ENCODE measurements around the gene RASL11B. TPM values are rescaled to one million over a fixed set of nuclear protein-coding genes. Genes with fewer than 3 reads are reported as not detected.

Gene RASL11B
- total RNA-seq, 3 donors from 2014 or later, result 3.1 to 4.9 TPM; not detected in 1

GRCh38 chr4:52836120-52836519 is 26.0 kb upstream of the RASL11B start:
- Histone ChIP-seq H3K36me3 (no peaks in the 10 kb centered on the region), H3K9me3 (no peaks in the 10 kb centered on the region), H3K4me1 (peaks cover 0 to 4% of the 10 kb centered on the region in 2 donors), H3K4me3 (no peak overlapping the region), H3K27me3 (no peaks in the 10 kb centered on the region), H3K27ac (no peak overlapping the region)
- DNase-seq (ENCODE audit: low spot score in 2 of 2), result no peak
- TF ChIP-seq POLR2A (IDR thresholded peaks at IDR 0.05) (no peak), CTCF (IDR thresholded peaks at IDR 0.05) (no peak), POLR2AphosphoS5 (IDR thresholded peaks at IDR 0.05) (no peak)
- intact Hi-C loops (cut with DNase I; ENCODE audit: low total_unique reads), result no loop called here

- TF ChIP-seq POLR2AphosphoS5 (IDR thresholded peaks at IDR 0.05) (no peak), POLR2A (IDR thresholded peaks at IDR 0.05) (no peak), CTCF (IDR thresholded peaks at IDR 0.05) (no peak)
- Histone ChIP-seq H3K36me3 (no peaks in the 10 kb centered on the region), H3K27ac (no peak overlapping the region), H3K4me1 (peaks cover 3 to 5% of the 10 kb centered on the region in 2 donors), H3K9me3 (no peaks in the 10 kb centered on the region), H3K27me3 (no peaks in the 10 kb centered on the region), H3K4me3 (no peak overlapping the region)
- DNase-seq (ENCODE audit: low spot score in 2 of 2), result no peak
- intact Hi-C loops (cut with DNase I; ENCODE audit: low total_unique reads), result no loop called here
Observed at GRCh38 chr4:52836678-52837077, 25.4 kb upstream of the RASL11B start.

- Histone ChIP-seq H3K27ac (peak overlapping the region; percentile 74 to 77), H3K9me3 (no peaks in the 10 kb centered on the region)
- no peak for TF ChIP-seq CTCF (IDR thresholded peaks at IDR 0.05)
Observed at GRCh38 chr4:52837716-52838558, 24.2 kb upstream of the RASL11B start.

GRCh38 chr4:52838729-52839586 is 23.2 kb upstream of the RASL11B start:
- Histone ChIP-seq H3K9me3 (no peaks in the 10 kb centered on the region), H3K4me1 (peaks cover 10 to 11% of the 10 kb centered on the region in 2 donors), H3K4me3 (no peak overlapping the region), H3K36me3 (no peaks in the 10 kb centered on the region), H3K27me3 (no peaks in the 10 kb centered on the region), H3K27ac (peak overlapping the region; percentile 74 to 77)
- DNase-seq (ENCODE audit: low spot score in 2 of 2), result no peak
- no peak for TF ChIP-seq POLR2AphosphoS5 (IDR thresholded peaks at IDR 0.05)
- no peak for TF ChIP-seq CTCF (IDR thresholded peaks at IDR 0.05)
- TF ChIP-seq POLR2A (IDR thresholded peaks at IDR 0.05), result no peak
- intact Hi-C loops (cut with DNase I; ENCODE audit: low total_unique reads), result no loop called here

More at GRCh38 chr4:52837716-52838558, 24.2 kb upstream of the RASL11B start:
- Histone ChIP-seq H3K4me3 (no peak overlapping the region), H3K36me3 (no peaks in the 10 kb centered on the region), H3K4me1 (peaks cover 10 to 11% of the 10 kb centered on the region in 2 donors), H3K27me3 (no peaks in the 10 kb centered on the region)
- intact Hi-C loops (cut with DNase I; ENCODE audit: low total_unique reads), result no loop called here
- peak in 1 of 2 donors; percentile 76 for DNase-seq (ENCODE audit: low spot score in 2 of 2)

Measured in breast epithelium (tissue), 4 donors.